ENCODE results near the gene ST8SIA1.

ST8SIA1 gene

DNA sequence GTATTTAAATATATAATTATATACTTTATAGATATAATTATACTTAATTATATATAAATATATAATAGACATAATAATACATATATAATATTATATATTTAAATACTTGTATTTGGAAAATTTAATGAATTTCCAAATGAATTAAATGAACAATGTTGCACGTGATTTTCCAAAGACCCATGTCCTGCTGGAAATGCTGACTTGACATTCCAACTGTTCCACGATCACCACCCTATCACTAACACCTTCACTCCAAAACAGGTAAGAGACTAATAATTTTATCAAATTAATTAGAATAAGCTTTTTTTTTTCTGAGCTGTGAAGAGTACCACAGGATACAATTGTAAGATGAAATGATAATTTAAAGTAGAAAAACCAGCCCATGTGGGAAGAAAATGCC, 103.4 kb downstream of the ST8SIA1 start:
- DNase-seq = no peak

DNA sequence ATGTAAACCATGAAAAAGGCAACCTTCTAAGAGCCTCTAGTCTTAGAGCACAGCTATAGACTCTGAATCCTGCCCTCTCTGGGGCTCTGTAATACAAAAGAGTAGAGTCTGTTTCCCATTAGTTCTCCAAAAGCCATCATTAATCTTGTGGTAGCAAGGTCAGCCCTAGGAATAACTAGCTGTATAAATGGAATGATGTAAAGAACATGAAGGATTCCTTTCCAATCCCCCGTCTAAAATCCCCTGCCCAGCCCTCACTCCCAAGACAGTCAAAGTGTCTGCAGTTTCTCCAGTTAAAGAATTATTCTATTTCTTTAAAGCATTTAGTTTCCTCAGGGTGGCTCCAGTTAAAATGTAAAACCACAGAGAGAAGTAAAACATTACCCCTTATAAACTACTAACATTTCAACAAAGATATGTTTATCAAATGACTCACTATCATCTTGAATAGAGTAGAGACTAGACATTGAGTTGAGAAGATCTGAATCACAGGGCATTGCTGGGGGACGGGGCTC, 104.2 kb downstream of the ST8SIA1 start:
- no peak for DNase-seq

DNA sequence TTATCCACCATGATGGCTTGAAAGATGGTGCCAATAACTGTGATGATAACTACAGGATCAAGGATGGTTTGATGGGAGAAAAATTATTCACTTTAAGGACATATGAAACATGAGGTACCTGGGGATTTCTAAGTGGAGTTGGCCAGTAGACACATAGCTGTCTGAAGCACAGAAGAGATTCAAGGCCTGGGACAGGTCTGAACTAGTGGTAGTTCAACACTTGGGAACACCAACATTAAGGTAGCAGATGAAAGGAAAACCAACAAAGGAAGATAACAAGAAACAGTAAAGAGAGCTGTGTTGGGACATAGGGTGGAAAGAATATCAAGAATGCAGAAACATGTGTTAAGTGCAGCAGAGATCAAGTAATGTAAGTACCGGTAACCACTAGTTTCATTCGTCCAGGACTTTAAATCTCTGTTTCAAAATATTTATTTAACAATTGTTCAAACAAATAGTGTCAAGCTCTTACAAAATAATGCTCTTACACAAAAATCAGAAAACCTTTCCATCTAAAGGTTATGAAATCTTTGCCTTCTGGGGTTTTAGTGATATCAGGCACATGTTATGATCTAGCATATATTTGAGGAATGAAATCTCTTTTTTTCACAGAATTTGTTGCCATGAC, 104.7 kb downstream of the ST8SIA1 start:
- DNase-seq = no peak

DNA sequence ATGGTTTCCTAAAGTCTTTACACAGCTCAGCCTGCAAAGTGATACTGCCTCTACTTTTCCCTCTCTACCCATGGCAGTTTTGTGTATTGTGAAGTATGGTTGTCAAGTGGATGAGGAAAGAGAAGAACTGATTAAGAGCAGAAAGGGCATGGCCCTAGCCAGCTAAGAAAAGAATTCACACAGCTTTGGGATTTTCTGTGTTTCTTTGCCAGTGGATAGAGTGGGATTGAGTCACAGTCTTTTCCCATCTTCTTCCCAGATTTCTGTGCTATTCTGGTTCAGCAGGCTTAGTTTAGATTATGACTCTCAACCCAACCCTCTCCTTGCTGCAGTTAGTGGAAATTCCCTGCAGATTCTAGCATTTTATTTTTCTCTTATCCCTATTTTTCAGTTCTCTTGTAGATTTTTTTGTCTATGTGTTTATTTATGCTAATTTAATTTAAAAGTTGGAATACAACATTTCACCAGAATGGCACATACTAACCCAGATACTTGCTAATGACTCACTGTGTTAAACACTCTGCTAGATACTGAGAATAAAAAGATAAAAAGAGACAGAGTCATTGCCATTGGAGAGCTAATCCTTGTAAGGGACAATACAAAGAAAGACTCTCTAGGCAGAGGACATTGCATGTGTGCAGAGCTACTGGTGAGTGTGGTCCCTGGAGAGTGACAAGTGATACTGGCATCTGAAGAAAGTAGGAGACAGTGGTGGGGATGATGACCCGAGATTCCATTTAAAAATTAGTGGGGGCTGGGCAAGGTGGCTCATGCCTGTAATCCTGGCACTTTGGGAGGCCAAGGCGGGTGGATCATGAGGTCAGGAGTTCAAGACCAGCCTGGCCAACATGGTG, 106.3 kb downstream of the ST8SIA1 start:
- no peak for DNase-seq

DNA sequence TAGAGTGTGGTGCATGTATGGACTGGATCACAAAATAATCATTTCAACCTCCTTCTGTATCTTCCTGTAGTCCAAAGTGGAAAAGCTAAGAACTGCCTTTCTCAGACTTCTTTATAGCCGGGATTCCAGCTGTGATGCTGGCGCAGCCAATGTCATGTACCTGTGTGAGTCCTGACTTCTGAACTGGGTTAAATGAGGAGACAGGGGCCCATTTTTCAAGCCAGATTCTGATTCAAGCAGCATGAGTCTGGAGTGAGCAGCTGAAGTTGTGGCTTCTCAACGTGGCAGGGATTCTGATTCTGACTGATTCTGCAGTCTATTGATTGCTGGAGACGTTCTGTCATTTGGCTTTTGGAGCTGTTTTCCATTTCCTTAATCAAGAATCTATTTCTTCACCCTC, 111.2 kb downstream of the ST8SIA1 start:
- DNase-seq = no peak

DNA sequence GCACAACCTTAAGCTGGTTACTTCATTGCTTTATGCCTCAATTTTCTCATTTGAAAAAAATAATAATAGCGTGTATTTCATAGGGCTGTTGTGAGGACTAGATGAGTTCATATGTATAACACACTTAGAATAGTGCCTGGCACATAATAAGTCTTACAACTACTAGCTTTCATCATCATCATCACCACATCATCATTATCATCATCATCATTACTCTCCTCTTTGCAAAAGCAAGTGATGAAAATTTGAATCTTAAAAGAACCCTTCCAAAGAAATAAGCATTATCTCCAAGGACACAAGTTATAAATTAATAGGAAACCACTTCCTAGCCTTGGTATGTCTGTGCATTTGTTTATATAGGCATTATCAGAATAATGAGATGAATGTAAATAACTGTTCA, 117.0 kb downstream of the ST8SIA1 start:
- DNase-seq = no peak

DNA sequence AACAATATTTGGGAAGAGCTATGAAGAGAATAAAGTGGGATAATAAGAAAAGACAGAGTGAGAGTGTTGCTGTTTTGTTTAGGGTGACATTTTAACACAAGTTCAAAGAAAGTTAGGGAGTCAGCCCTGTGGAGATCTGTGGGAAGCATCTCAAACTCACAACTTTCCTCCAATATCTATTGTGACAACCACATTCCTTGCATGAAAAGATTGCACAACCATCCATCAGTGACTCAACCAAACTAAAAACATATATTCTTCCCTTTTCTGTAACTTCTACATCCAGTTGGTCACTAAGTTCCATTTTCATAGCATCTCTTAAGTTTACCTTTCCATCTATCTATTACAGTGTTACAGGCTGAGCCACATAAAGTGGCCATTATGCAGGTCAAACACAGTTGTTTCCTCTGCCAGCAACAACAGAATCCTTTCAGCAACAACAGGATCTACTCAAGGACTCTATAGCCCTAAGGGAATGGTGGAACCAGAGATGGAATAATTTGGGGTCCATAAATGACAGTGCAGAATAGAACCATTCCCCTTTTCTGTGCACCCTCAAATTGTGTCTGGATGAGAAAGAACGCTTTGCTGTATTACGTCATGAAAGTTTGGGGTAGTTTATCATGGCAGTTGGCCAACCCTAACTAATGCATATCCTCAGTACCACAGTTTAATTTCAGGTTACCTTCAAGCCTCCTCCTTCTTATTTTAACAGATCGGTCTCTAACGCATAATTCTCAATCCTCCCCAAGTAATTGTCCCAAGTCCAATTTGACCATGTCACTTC, 118.8 kb downstream of the ST8SIA1 start:
- no peak for DNase-seq

DNA sequence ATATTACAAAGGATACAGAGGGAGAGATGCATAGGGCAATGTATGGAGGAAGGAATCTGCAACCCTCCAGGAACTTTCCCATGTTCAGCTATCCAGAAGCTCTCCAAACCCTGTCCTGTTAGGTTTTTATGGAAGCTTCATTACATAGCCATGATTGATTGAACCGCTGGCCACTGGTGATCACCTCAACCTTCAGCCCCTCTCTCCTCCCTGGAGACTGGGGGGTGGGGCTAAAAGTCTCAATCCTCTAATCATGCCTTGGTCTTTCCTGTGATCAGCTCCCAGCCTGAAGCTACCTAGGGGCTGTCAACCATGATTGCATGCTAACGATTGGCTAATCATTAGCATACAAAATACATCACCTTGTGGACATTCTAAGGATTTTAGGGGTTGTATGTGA, 123.4 kb downstream of the ST8SIA1 start:
- DNase-seq = no peak

DNA sequence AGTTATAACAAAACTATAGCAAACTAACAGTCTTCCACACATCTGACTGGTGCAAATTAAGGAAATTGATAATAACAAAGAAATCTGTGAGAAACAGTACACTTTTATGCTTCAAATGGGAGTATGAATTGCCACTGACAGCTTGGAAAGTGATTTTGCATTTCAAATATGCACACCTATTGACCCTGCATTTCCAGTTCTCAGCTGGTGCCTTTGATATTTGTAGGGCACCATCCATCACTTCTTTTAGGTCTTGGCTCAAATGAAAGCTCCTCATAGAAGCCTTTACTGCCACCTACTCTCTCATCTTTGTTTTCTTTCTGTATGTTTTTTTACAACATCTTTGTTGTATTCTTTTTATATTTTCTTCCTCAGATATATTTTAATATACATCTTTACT, 125.1 kb downstream of the ST8SIA1 start:
- no peak for DNase-seq

DNA sequence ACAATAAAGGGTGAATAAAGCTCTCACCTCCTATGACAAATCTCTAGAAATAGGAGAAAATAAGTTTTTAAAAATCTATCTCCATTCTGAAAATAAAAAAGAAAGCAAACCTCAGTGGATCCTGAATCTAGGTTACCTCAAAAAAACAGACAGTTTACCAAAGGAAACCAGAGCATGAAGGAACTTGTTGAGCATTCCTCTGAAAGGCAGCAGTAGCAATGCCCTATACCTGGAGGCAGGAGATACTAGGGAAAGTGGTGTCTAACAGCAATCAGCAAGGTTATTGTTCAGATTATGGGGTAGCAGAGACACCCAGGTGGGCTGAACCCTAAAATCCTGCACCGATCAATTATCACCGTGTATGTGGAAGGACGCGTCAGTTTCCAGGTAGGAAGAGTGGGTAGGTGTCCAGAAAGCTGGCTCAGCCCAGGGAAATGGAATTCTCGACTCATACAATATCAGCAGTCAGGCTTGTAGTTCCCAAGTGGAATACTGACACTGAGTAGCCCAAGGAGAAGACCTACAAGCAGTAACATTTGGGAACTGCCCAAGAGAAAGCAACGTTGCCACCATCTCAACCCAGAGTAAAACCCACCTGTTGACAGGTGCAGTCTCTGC, 128.3 kb downstream of the ST8SIA1 start:
- no peak for DNase-seq

DNA sequence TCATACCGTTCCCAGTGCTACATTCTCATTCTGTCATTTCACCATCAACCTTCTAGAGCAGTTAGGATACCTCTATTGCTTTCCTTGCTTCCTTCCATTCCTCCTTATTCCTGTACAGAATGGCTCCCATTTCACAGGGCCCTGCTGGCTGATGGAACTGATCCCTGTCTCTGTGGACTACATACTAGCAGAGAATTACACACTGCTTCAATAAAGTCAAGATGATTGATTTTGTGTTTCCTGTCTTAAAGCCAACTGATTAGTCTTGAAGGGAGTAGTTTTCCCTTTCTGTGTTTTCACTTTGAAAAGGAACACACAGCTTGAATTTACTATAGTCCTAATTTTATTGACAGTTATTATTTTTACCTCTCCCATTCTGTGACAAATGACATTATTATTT, 130.1 kb downstream of the ST8SIA1 start:
- no peak for DNase-seq

DNA sequence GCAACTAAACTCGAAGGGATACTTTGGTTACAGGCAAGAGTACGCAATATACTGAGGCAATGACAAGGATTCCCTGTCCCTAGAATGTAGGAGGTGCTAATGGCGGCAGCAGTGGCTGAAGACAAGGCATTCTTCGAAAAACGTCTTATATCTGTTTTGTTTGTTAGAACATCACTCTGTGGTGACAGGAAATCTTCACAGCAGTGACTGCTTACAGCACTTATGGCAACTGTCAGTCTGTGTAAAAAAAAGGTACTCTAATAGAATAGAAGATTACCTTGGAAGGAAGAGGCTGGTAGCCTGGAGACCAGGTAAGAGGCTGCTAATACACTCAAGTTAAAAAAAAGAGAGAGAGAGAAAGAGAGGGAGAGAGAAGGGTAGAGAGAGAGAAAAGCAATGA, 131.7 kb downstream of the ST8SIA1 start:
- no peak for DNase-seq

DNA sequence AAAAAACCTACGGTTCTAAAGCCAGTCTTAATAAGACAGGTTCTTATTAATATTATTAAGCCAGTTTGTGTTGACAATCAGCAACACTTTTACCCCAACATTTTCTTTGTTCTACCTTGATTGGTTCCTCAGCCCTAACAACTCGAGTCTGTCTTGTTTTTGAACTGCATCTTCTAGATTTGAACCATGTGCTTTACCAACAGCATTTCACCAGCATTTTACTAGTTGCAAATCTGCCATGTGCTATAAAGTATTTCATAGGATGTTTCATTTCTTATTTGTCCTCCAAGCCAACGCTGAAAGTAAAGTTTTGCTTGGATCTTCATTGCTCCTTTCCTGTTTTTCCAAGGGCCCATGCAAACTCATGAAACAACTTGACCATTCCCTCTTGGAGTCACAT, 133.4 kb downstream of the ST8SIA1 start:
- DNase-seq = no peak

DNA sequence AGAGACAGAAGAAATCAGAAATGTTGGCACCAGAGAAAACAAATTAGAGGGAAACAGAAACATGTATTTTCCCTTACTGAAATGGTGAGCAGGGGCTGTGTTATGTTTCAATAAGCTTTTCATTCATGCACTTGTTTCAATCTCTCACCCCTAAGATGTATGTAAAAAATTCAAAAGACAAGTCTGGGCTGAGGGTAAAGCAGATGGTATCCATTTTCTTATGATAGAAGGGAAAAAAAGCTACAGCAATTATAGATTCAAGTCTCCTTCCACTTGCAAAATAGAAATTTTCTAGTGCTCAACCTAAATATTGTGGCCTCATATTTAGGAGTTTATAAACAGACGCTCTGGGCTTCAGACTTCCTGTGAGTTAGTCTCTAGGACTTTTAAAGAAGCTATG, 138.3 kb downstream of the ST8SIA1 start:
- DNase-seq = no peak

DNA sequence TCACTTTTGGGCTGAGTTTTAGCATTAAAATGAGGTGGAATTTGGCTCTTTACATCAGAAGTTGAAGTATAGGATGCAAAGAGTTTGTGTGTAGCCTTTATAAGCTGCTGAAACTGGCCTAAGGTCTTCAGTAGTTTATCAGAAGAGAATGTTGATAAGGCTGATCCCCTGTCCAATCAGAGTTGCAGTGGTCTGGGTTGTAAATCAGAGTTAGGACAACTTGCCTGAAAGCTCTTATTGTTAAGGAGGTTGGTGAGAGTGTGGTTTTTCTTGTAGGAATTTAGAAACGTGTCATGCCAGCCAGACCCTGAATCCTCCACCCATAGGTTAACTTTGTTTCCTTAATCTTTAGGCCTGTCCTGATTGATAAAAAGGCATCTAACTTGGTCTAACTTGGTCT, 143.5 kb downstream of the ST8SIA1 start:
- DNase-seq = no peak

DNA sequence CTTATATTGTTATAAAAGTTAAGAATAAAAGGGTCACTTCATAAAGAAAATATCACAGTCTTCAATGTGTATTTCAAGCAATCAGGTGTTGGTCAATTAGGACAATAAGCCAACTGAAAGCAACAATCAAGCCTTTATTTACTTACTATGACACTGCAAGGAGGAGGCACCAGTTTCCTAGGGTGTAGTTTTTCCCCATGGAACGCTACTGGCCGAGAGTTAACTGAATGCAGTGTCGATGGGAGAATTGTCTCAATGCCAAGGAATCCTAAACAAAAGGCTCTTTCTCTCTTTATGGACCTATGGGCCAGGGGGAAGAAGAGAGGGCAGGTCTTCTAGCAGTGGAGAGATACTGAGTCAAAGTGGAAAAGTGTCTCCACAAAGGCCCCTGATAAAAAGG, 146.1 kb downstream of the ST8SIA1 start:
- no peak for DNase-seq

DNA sequence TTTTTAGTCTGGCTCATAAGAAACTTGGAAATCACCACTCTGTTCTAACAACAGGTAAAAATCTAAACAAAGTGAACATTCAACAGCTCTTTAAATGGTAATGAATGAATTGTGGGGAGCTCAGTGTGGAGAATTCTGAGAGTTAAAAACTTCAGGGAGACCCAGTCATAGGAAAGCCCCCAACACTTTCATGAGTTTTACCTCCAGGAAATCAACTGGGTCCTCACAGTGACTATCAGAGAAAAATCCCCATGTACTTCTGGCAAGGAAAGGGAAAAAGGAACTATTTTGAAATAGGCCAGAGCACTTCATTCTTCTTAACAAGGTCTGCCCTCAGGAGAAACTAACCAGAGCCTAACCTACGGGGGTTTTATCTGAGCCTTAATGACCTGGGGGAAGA, 153.8 kb downstream of the ST8SIA1 start:
- no peak for DNase-seq

DNA sequence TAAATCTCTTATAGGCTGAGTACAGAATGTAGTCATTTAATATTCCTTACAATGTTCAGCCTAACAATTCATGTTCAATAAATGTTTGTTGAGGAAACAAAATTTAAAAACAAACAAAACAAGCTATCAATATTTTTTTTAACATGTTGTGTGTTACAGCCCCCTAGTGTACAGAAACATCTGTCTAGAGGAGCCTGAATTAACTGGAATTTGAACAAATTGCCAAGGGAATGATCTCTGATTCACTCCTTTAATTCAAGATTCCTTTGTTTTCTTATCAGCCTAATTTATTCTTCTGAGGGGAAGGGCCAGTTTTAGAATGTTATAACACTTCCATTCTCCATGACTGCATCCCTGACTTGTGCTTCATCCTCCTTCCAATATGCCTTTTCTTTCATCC, 161.3 kb downstream of the ST8SIA1 start:
- DNase-seq = no peak

DNA sequence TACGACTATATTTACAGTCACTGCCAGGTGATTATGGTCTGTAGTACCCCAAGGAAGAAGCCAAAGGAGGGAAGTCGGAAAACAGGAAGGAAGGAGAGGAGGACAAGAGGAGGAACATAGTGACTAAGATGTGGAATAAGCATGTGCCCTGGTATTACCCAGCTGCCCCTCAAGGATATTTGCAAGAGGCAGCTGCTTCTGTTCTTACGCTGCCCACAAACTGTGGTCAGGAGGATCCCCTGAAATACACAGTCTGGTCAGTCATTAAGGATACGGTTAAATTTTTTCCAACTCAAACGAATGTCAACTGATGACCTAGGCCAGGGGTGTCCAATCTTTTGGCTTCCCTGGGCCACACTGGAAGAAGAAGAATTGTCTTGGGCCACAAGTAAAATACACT, 162.0 kb downstream of the ST8SIA1 start:
- DNase-seq = no peak

DNA sequence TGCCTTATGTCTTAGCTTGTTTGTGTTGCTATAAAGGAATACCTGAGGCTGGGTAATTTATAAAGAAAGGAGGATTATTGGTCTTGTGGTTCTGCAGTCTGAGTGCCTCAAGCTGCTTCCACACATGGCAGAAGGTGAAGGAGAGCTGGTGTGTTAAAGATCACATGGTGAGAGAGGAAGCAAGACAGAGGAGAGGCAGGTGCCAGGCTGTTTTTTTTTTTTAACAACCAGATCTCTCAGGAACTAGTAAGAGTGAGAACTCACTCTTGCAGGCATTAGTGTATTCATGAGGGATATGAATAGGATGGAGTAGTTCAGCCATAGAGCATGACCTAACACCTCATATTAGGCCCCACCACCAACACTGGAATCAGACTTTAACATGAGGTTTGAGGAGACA, 165.1 kb downstream of the ST8SIA1 start:
- DNase-seq = no peak

DNA sequence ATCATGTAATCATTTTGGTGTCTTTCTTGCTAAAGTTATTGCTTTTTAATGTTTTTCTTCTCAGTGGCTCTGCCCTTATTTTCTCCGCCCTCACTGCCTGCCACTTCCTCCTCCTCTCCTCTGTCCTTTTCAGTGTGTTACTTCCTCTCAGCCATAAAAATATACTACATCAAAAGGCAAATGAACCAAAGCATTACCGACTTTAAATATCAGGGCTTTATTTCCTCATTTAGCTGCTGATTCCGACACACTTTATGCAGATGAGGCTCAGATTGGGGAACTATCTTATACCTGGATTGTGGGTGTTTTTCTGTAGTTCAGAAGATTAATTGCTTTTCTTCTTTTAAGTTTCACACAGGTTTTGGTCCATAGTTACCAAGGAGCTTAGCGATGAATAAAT, 170.4 kb downstream of the ST8SIA1 start:
- no peak for DNase-seq

DNA sequence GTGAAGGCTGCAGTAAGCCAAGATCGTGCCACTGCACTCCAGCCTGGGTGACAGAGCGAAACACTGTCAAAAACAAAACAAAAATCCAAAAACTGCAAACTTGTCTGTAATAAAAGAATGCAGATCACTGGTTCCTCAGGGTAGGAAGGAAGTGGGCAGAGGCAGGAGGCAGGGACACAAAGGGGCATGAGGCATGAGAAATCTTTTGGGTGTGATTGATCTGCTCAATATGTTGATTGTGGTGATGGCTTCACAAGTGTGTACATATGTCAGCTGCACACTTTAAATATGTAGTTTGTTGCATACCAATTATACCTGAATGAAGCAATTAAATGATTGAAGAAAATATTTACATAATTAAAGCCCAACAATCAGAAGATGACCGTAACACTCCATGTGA, 170.9 kb downstream of the ST8SIA1 start:
- no peak for DNase-seq

DNA sequence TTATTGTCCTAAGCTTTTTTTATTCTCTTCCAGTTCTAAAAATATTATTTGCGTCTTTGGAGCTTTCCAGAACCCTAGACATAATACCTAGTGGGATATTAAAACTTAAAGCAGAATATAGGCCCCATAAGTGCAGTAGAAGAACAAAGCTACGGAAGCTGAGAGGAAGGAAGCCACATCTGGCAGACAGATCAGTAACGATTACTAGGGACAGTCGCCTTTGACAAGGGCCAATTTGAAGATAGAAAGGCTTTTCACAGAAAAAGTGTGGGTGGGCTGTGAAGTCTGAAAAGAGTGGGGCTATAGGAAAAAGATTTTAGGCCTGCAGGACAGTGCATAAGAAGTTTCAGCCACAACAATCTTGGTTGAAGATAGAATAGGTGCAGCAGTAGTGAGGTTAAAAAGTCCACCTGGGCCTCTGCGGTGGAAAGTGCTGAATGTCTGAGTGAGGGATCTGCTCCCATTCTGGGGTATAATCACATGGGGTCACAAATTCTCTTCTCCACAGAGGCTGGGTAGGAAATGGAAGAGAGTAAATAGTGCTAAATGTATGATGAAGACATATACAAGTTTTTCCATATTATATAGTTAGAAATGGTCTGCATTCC, 174.0 kb downstream of the ST8SIA1 start:
- DNase-seq = no peak

Data from left hindlimb (tissue), 1 donor.